GM18868 (cell line): ENCODE measurements around the gene CERK.

Experiments used
- ATAC-seq: cut with Tn5 transposase; IDR thresholded peaks from one replicate; pipeline ENCODE4 v1.9.1; 2021; ENCODE audit warnings: mild to moderate bottlenecking, moderate library complexity; ENCODE audit not compliant: unreplicated experiment

The CERK gene

DNA sequence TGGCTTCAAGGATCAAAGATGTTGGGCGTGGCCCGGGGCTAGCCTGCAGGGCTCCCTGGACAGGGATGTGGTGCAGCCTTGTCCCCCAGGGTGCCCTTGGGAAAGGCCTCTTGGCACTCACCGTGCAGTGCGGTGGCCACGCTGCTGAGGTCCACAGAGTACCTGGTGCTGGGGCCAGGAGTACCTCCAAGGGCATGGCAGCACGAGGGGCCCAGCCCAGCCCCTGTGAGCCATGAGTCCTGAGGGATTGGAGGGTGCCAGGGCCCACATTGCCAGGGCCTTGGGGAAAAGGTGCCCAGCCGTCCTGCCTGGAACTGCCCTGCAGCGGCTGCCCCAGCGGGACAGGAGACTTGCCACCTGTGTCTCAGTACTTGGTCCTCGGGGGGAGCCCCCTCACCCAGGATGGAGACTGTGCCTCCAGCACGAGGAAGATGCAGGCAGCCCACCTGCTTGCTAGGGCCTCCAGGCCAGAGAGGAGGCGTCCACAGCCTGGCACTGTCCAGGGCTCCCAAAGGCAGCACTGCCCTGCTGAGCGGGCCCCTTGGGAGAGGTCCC lies 73.7 kb downstream of the CERK start:
- ATAC-seq = no peak

- no peak for ATAC-seq
Observed at GRCh38 chr22:46663436-46664100, 74.5 kb downstream of the CERK start.

- no peak for ATAC-seq
Observed at GRCh38 chr22:46663001-46663400, 75.1 kb downstream of the CERK start.

- no peak for ATAC-seq
Observed at GRCh38 chr22:46662226-46662625, 75.8 kb downstream of the CERK start.

DNA sequence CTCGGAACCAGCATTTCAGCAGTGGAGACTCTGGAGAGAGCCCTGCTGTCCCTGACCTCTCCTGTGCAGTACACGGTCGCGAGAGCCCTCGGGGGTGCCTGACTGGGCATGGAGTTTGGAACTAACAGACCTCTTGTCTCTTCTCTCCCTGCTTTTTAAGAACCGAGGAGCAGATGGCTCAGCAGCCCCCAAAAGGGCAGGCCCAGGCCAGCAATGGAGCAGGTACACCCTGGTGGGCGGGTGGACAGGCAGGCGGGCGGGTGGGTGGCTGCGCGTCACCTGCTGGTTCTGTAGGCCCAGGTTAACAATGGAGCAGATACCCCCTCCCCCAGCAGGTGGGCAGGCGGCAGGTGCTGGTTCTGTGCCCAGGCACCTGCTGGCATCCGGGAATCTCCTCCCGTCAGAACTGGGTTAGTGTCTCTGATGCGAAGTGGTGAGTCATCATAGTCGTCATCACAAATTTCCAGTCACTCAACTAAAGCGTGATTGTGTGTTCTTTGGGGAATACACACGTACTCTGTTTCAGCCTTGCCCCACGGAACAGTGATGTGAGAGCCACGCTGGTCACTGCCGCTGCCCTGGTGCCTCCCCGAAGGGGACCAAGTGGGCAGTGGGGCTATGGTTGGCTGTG lies 76.7 kb downstream of the CERK start:
- ATAC-seq = no peak

- no peak for ATAC-seq
Observed at GRCh38 chr22:46660604-46661201, 77.3 kb downstream of the CERK start.

- no peak for ATAC-seq
Observed at GRCh38 chr22:46659791-46660186, 78.3 kb downstream of the CERK start.

DNA sequence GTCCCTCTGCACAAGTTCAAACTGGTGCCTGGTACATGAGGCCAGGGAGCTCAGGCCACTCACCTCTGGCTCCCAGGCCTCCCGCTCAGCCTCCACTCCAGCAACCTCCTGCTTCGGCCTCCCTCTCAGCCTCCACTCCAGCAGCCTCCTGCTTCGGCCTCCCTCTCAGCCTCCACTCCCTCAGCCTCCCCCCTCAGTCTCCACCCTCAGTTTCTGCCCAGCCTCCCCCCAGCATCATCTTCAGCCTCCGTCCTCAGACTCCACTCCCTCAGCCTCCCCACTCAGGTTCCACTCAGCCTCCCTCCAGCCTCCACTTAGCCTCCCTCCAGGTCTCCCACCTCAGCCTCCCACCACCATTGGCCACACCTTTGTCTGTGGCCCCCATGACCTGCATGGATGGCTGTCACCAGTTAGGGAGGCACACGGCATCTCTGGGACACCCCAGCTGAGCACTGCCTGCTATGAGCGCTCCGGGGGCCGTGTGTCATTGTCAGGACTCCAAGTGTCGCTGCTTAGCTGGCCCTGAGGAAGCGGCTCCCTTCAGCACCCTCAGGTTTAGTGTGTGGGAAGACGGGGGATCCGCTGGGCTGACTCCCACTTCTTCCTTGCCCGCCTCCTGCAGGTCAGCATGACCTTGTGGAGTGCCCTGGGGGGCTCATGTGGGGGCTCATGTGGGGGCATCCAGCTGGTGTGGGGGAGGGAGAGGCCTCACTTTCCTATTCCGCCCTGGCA lies 78.8 kb downstream of the CERK start:
- ATAC-seq = no peak

GRCh38 chr22:46657996-46658947 lies 79.8 kb downstream of the CERK start:
- ATAC-seq = no peak

DNA sequence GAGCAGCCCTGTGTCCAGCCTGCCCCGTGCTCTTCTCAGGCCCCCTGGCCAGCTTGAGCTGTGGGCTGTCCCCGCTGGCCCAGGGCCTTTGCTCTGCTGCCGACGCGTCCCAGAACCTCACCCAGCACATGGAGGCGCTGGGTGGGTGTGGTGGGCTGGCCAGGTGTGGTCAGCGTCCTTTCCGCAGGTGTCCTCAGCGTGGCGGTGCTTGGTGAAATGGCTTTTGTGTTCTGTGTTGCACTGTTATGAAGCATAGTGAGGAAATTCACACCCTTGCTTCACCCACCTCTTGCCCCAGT lies 80.4 kb downstream of the CERK start:
- no peak for ATAC-seq

GRCh38 chr22:46656856-46657654 lies 81.0 kb downstream of the CERK start:
- ATAC-seq = no peak

DNA sequence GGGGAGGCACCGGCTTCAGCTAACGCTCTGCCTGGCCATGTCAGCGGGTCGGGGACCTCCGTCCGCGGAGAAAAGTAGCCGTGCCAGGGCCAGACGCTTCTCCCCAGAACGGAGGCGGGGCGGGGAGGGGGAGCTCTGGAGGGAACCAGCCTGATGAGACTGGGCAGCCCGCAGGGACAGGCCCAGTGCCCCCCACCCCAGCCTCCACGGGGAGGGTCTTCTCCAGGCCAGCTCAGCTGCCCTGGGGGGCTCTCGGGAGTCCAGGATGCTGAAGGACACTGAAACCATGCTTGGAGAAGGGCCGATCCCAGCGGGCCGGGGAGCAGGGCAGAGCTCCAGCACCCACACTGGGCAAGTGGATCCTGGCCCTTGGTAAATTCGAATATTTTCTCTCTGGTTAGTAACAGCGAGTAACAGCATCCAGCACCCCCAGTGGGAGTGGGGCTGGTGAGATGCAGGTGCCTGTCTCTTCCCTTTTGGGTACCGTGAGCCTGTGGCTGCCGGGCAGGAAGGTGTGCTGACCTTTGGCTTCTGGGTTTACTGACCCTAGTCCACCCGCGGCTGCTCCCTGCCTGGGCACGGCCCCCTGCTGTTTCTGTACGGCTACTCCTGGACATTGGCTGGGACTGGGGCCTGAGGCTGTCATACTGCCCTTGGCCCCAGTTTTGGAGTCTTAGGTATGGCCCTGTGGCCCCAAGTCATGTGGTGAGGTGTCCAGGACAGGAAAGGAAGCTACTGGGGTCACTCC lies 82.0 kb downstream of the CERK start:
- no peak for ATAC-seq

DNA sequence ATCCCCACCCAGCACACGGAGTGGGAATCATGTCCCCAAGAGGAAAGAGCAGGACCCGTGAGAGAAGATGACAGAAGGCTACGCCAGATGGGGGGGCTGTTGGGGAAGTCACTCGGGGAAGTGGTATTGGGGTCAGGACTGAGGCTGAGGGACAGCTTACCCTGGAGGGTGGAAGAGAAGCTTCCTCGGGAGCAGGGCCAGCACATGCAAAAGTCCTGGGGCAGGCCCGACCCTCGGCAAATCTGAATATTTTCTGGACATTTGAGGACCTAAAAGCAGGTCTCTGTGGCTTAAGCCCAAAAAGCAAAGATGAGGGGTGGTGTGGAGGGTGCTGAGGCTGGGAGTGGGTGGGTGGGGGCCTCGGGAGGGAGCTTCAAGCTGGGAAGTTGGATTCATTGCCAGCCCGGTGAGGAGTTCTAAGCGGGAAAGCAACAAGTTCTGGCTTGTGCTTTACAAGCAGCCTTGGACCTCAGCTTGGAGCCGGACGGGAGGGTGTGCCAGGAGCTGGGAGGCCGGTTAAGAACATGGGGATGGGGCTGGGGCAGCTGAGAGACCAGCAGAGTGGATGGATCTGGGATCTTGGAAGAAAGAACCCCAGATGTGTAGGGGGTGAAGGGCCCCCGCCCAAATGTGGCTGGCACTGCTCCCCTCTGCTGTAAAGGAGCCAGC lies 83.0 kb downstream of the CERK start:
- no peak for ATAC-seq

- no peak for ATAC-seq
Observed at GRCh38 chr22:46654426-46654825, 83.6 kb downstream of the CERK start.

GRCh38 chr22:46653596-46653995 lies 84.5 kb downstream of the CERK start:
- ATAC-seq = no peak

DNA sequence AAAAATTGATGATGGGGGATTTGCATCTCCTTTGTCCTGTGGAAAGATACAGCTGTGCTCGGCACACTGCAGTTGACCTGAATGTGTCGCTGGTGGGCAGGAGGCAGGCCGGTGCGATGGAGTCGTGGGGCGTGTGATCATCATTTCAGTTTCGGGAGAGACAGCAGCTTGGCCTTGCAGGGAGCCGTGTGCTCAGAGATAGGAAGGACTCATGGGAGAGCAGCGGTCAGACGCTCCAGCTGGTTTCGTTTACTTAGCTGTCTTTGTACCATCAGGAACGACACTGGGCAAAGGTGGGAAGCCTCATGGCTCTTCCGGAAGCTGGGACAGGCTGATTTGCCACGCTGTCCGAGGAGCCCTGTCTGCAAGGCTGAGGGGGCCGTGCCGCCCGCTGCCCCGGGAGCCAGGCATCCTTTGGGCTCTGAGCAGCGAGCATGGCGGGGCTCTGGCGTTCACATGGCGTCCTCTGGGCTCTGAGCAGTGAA lies 85.2 kb downstream of the CERK start:
- ATAC-seq = no peak

DNA sequence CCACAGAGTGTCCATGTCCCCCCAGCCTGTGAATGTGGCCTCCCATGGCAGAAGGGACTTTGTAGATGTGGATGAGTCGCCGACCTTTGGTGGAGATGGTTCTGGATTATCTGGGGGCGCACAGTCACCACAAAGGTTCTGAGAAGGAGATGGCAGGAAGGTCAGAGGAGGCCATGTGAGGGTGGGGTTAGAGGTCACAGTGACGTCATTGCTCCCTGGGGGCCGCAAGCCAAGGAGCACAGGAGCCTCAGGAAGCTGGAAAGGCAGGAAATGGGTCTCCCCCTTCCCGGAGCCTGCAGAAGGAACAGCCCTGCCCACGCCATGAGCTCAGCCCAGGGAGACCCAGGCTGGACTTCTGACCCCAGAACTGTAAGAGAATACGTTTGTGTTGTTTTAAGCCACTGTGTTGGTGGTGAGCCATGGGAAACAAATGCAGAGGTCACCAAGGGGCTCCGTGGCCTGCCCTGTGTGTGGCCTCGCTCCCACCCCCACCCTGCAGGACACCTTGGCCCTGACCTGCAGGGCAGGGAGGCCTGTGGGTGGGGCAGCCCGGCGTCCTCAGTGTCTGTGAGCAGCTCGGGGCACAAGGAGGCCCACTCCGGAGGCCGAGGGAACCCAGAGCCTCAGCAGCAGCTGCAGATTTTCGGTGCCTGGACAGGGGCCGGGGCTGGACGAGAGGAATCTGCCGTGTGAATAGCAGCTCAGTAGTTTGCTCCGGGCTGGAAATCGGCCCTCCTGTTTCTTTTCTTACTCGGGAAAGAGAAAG lies 85.8 kb downstream of the CERK start:
- ATAC-seq = no peak

GRCh38 chr22:46651316-46651715 lies 86.7 kb downstream of the CERK start:
- ATAC-seq = no peak
